H9 (cell line): ENCODE measurements around the gene EML3. TPM values are rescaled to one million over a fixed set of nuclear protein-coding genes. Genes with fewer than 3 reads are reported as not detected.

Experiments used
- DNase-seq: peaks from one replicate; pipeline ENCODE4 v3.0.0-alpha.2; 2017
- H2AFZ ChIP-seq: one replicate; pipeline ENCODE4 v1.6.1; 2013; ENCODE audit warnings: mild to moderate bottlenecking, low read length, control low read depth, moderate library complexity
- H2AK5ac ChIP-seq: 2 replicates; pipeline ENCODE4 v1.6.1; 2013; ENCODE audit warnings: low read length, control low read depth, mixed read lengths; ENCODE audit not compliant: insufficient read length
- H2BK120ac ChIP-seq: one replicate; pipeline ENCODE4 v1.6.1; 2013; ENCODE audit warnings: low read depth, mild to moderate bottlenecking, low read length, control low read depth, inconsistent platforms; ENCODE audit not compliant: poor library complexity, severe bottlenecking
- H2BK12ac ChIP-seq: 2 replicates; pipeline ENCODE4 v1.6.1; 2013; ENCODE audit warnings: low read length, control low read depth, mixed read lengths, low read depth; ENCODE audit not compliant: insufficient read length
- H2BK15ac ChIP-seq: 2 replicates; pipeline ENCODE4 v1.6.1; 2013; ENCODE audit warnings: low read depth, low read length, control low read depth
- H2BK20ac ChIP-seq: one replicate; pipeline ENCODE4 v1.6.1; 2013; ENCODE audit warnings: low read depth, mild to moderate bottlenecking, low read length, control low read depth, inconsistent platforms; ENCODE audit not compliant: poor library complexity, severe bottlenecking
- H2BK5ac ChIP-seq: 2 replicates; pipeline ENCODE4 v1.6.1; 2013; ENCODE audit warnings: low read length, control low read depth, mixed read lengths; ENCODE audit not compliant: insufficient read length
- H3K14ac ChIP-seq: 2 replicates; pipeline ENCODE4 v1.6.1; 2013; ENCODE audit warnings: low read length, control low read depth; ENCODE audit not compliant: insufficient read depth
- H3K18ac ChIP-seq: 2 replicates; pipeline ENCODE4 v1.6.1; 2013; ENCODE audit warnings: low read depth, mild to moderate bottlenecking, mixed read lengths, low read length, control low read depth; ENCODE audit not compliant: insufficient read length
- H3K23ac ChIP-seq: 2 replicates; pipeline ENCODE4 v1.6.1; 2013; ENCODE audit warnings: low read length, control low read depth, mixed read lengths, low read depth; ENCODE audit not compliant: insufficient read length
- H3K23me2 ChIP-seq: 2 replicates; pipeline ENCODE4 v1.6.1; 2013; ENCODE audit warnings: low read depth, mild to moderate bottlenecking, mixed read lengths, low read length, control low read depth; ENCODE audit not compliant: insufficient read length, poor library complexity, severe bottlenecking
- H3K27ac ChIP-seq: 2 replicates; pipeline ENCODE4 v1.5.1; 2013; ENCODE audit warnings: low read length, control low read depth, mixed read lengths, low read depth; ENCODE audit not compliant: insufficient read length
- H3K27me3 ChIP-seq: 2 replicates; pipeline ENCODE4 v1.6.1; 2013; ENCODE audit warnings: low read length, control low read depth, inconsistent platforms; ENCODE audit not compliant: insufficient read depth
- H3K4ac ChIP-seq: 2 replicates; pipeline ENCODE4 v1.6.1; 2013; ENCODE audit warnings: low read depth, mild to moderate bottlenecking, control low read depth, inconsistent platforms, low read length, moderate library complexity
- H3K4me1 ChIP-seq: 2 replicates; pipeline ENCODE4 v1.6.1; 2013; ENCODE audit warnings: low read length, control low read depth, inconsistent platforms; ENCODE audit not compliant: insufficient read depth
- H3K4me2 ChIP-seq: 2 replicates; pipeline ENCODE4 v1.6.1; 2013; ENCODE audit warnings: low read length, control low read depth, mixed read lengths; ENCODE audit not compliant: insufficient read length, insufficient read depth
- H3K56ac ChIP-seq: 2 replicates; pipeline ENCODE4 v1.6.1; 2013; ENCODE audit warnings: low read depth, mild to moderate bottlenecking, mixed read lengths, low read length, control low read depth; ENCODE audit not compliant: insufficient read length
- H3K79me1 ChIP-seq: 2 replicates; pipeline ENCODE4 v1.6.1; 2013; ENCODE audit warnings: low read depth, mild to moderate bottlenecking, moderate library complexity, low read length, control low read depth, inconsistent platforms; ENCODE audit not compliant: insufficient read depth, poor library complexity, severe bottlenecking
- H3K79me2 ChIP-seq: 2 replicates; pipeline ENCODE4 v1.6.1; 2013; ENCODE audit warnings: low read length, control low read depth, inconsistent platforms; ENCODE audit not compliant: insufficient read depth
- H3K9ac ChIP-seq: 2 replicates; pipeline ENCODE4 v1.6.1; 2013; ENCODE audit warnings: low read length, control low read depth, mixed read lengths; ENCODE audit not compliant: insufficient read length; ENCODE audit errors: extremely low read depth
- H3K9me3 ChIP-seq: one replicate; pipeline ENCODE4 v1.6.1; 2013; ENCODE audit warnings: low read depth, low read length, inconsistent platforms; ENCODE audit not compliant: control insufficient read depth
- H3T11ph ChIP-seq: one replicate; pipeline ENCODE4 v1.6.1; 2013; ENCODE audit warnings: mild to moderate bottlenecking, low read length, control low read depth, inconsistent platforms
- H4K20me1 ChIP-seq: one replicate; pipeline ENCODE4 v1.6.1; 2013; ENCODE audit not compliant: control insufficient read depth, insufficient read length, insufficient read depth
- H4K5ac ChIP-seq: 2 replicates; pipeline ENCODE4 v1.6.1; 2013; ENCODE audit warnings: low read depth, mild to moderate bottlenecking, mixed read lengths, low read length, control low read depth; ENCODE audit not compliant: insufficient read length
- H4K8ac ChIP-seq: replicated peaks from 2 replicates; pipeline ENCODE4 v1.6.1; 2013; ENCODE audit warnings: low read length, control low read depth, mixed read lengths, low read depth; ENCODE audit not compliant: insufficient read length
- H4K91ac ChIP-seq: 2 replicates; pipeline ENCODE4 v1.6.1; 2013; ENCODE audit warnings: low read depth, mild to moderate bottlenecking, moderate library complexity, mixed read lengths, low read length, control low read depth; ENCODE audit not compliant: insufficient read length
- H3K27ac Mint-ChIP-seq, 3 experiments: 2 replicates in 2 of 3; 3 replicates in 1 of 3; pipeline ENCODE4 v1.8.0; 2020 to 2021; ENCODE audit warnings: mixed read lengths in 3 of 3, mild to moderate bottlenecking in 1 of 3, moderate library complexity in 1 of 3
- H3K27me3 Mint-ChIP-seq: 2 replicates; pipeline ENCODE4 v1.8.0; 2021; ENCODE audit warnings: low read depth, mild to moderate bottlenecking, moderate library complexity, mixed read lengths
- H3K36me3 Mint-ChIP-seq, 3 experiments: 2 replicates in 2 of 3; 3 replicates in 1 of 3; pipeline ENCODE4 v1.8.0; 2020 to 2021; ENCODE audit warnings: low read depth in 3 of 3, mixed read lengths in 3 of 3; ENCODE audit not compliant: insufficient read depth in 1 of 3
- H3K4me1 Mint-ChIP-seq, 2 experiments: 2 replicates each; pipeline ENCODE4 v1.8.0; 2020; ENCODE audit warnings: mixed read lengths in 2 of 2
- H3K4me3 Mint-ChIP-seq, 2 experiments: 2 replicates in 1 of 2; 3 replicates in 1 of 2; pipeline ENCODE4 v1.8.0; 2020 to 2021; ENCODE audit warnings: mild to moderate bottlenecking in 2 of 2, mixed read lengths in 2 of 2, moderate library complexity in 1 of 2
- H3K9me3 Mint-ChIP-seq, 2 experiments: 2 replicates in 1 of 2; 3 replicates in 1 of 2; pipeline ENCODE4 v1.8.0; 2020; ENCODE audit warnings: mild to moderate bottlenecking in 2 of 2, mixed read lengths in 2 of 2, moderate library complexity in 1 of 2
- WGBS: extraction: QIAGEN DNeasy Blood & Tissue Kit; methylation state at CpG from one replicate; pipeline ENCODE4 v1.1.7; 2013; ENCODE audit warnings: missing lambda C conversion rate, low lambda C conversion rate, mixed read lengths; ENCODE audit not compliant: insufficient read length; ENCODE audit errors: extremely low coverage; 5-methylcytosine and 5-hydroxymethylcytosine counted together
- total RNA-seq: library from RNA; stranded (reverse); gene quantifications from 2 replicates; pipeline ENCODE4 v1.2.1, GENCODE V29; 2021
- TF ChIP-seq, protein P1 (sequence below): fragments of 200-600 bp; sonication (generic); conservative IDR thresholded peaks from 3 replicates; pipeline ENCODE4 v1.8.0; 2021; ENCODE audit warnings: antibody characterized with exemption, mild to moderate bottlenecking

Gene EML3
- total RNA-seq, 1 experiment from 2014 or later, result 35.3 TPM

- Histone ChIP-seq H4K20me1 (peaks cover 2% of the 10 kb centered on the region), H3K18ac (no peak overlapping the region), H3K4me2 (peak overlapping the region; percentile 39), H3K79me1 (no peaks in the 10 kb centered on the region), H3T11ph (no peak overlapping the region), H3K23ac (no peak overlapping the region), H2BK120ac (no peak overlapping the region), H3K9me3 (no peaks in the 10 kb centered on the region), H3K4ac (no peak overlapping the region), H4K91ac (no peak overlapping the region), H2BK15ac (no peak overlapping the region), H3K27me3 (peaks cover 12% of the 10 kb centered on the region; the same call in 1 of the 2 replicates), H4K5ac (no peak overlapping the region), H3K9ac (peak overlapping the region; percentile 23), H2BK20ac (no peak overlapping the region), H3K27ac (no peak overlapping the region), H3K14ac (peak overlapping the region; percentile 16; the same call in 1 of the 2 replicates), H3K56ac (no peak overlapping the region), H3K79me2 (no peaks in the 10 kb centered on the region; the same call in 1 of the 2 replicates), H3K23me2 (peaks cover 4% of the 10 kb centered on the region), H3K4me1 (peaks cover 8% of the 10 kb centered on the region), H2AK5ac (no peak overlapping the region), H2BK12ac (no peak overlapping the region), H2BK5ac (no peak overlapping the region), H2AFZ (no peak overlapping the region), H4K8ac (no peak overlapping the region)
- H3K4me1 Mint-ChIP-seq, result peaks cover 50 to 68% of the 10 kb centered on the region in 2 experiments
- no peaks in the 10 kb centered on the region for H3K9me3 Mint-ChIP-seq
- peak overlapping the region; percentile 90 to 93 for H3K4me3 Mint-ChIP-seq
- peaks cover 34% of the 10 kb centered on the region for H3K27me3 Mint-ChIP-seq
- TF ChIP-seq, protein P1, sequence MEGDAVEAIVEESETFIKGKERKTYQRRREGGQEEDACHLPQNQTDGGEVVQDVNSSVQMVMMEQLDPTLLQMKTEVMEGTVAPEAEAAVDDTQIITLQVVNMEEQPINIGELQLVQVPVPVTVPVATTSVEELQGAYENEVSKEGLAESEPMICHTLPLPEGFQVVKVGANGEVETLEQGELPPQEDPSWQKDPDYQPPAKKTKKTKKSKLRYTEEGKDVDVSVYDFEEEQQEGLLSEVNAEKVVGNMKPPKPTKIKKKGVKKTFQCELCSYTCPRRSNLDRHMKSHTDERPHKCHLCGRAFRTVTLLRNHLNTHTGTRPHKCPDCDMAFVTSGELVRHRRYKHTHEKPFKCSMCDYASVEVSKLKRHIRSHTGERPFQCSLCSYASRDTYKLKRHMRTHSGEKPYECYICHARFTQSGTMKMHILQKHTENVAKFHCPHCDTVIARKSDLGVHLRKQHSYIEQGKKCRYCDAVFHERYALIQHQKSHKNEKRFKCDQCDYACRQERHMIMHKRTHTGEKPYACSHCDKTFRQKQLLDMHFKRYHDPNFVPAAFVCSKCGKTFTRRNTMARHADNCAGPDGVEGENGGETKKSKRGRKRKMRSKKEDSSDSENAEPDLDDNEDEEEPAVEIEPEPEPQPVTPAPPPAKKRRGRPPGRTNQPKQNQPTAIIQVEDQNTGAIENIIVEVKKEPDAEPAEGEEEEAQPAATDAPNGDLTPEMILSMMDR, result peak; percentile 16; the same call in 1 of the 3 replicates
- H3K27ac Mint-ChIP-seq, result peak overlapping the region; percentile 78 to 96 (median 91); a peak in 6 of 7 replicates
- no CpG with 5 or more reads among the region's 96 CpGs for WGBS
- H3K36me3 Mint-ChIP-seq, result peaks cover 38 to 46% (median 38%) of the 10 kb centered on the region in 3 experiments
- peak; percentile 72 for DNase-seq
These were observed 10.2 kb downstream of the EML3 start for GRCh38 chr11:62602141-62603071.
